Neural progenitor cell (in vitro differentiated cells): ENCODE data around the gene GNPTAB.

Experiments
- EZH2phosphoT487 ChIP-seq: fragments of 200-600 bp; sonication (generic); IDR thresholded peaks from 2 replicates; pipeline ENCODE4 v1.6.1; 2017; ENCODE audit warnings: antibody characterized with exemption
- TF ChIP-seq, protein P1 (sequence below): fragments of 200-600 bp; sonication (generic); IDR thresholded peaks from 2 replicates; pipeline ENCODE4 v1.5.1; 2017; ENCODE audit warnings: antibody characterized with exemption, mild to moderate bottlenecking

DNA sequence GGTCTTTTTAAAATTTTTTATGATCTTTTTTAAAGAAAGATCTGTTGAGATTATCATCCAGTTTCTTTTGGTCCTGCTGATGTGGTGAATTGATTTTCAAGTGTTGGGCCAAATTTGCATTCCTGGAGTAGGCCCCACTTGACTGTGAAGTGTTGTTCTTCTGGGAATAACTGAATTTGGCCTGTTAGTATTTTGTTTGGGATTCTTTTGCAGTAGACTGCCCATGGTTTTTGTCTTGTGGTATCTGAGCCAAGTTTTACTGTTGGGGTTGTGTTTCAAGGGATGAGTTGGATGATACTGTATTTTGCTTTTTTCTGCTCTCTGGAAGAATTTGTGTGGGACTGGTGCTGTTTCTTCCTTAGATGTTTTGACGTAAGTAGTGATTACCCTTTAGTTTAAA is 87.5 kb downstream of the GNPTAB start:
- TF ChIP-seq EZH2phosphoT487 = no peak
- TF ChIP-seq, protein P1, sequence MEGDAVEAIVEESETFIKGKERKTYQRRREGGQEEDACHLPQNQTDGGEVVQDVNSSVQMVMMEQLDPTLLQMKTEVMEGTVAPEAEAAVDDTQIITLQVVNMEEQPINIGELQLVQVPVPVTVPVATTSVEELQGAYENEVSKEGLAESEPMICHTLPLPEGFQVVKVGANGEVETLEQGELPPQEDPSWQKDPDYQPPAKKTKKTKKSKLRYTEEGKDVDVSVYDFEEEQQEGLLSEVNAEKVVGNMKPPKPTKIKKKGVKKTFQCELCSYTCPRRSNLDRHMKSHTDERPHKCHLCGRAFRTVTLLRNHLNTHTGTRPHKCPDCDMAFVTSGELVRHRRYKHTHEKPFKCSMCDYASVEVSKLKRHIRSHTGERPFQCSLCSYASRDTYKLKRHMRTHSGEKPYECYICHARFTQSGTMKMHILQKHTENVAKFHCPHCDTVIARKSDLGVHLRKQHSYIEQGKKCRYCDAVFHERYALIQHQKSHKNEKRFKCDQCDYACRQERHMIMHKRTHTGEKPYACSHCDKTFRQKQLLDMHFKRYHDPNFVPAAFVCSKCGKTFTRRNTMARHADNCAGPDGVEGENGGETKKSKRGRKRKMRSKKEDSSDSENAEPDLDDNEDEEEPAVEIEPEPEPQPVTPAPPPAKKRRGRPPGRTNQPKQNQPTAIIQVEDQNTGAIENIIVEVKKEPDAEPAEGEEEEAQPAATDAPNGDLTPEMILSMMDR = no peak
